Subcutaneous adipose tissue (tissue), 4 donors: ENCODE data around the gene TSPAN11. TPM values are rescaled to one million over a fixed set of nuclear protein-coding genes. Genes with fewer than 3 reads are reported as not detected.

Experiments
- total RNA-seq, 4 donors: library from RNA; depleted of rRNA; stranded (reverse); fragments of >200 nt; gene quantifications; one replicate each; pipeline ENCODE4 v1.1.0, GENCODE V29; 2016
- TF ChIP-seq, protein P1 (sequence below): fragments of 450-650 bp; IDR thresholded peaks from one replicate; pipeline ENCODE4 v1.5.1; 2016; ENCODE audit warnings: low read depth, mild to moderate bottlenecking, control low read depth, antibody characterized with exemption, moderate library complexity

The TSPAN11 gene
- total RNA-seq, 4 donors from 2014 or later: 0.19 to 1.4 (median 0.22) TPM; not detected in 1

DNA sequence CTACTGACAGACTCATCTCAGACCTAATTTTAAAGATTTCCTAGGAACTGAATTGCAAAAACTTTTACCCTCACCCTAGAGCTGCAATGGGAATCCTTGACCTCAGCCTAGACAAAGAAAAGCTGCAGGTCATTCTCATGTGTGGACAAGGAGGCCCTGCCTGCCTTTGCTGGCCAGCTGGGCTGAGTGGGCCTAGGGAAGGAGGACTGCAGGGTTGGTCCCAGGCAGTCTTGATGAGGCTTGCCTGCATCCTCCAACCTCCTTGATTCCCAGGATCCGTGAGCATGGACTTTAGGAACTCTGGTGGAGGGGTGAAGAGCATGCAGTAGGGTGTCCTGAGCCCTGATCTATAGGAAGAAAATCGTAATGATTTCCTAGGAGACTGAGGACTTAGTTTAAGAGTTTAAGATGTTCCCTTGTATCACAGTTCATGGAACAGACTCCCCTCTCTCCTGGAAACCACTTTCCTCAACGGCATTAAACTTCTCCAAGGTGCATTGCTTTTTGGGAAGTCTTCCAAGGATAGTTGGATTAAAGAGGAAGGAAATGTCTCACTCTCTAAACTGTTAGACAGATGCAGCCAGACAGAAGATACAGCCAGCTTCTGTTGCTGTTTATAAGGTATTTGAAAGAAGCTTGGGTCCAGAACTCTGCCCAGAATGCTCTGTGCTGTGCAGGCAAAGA lies 91.7 kb downstream of the TSPAN11 start:
- TF ChIP-seq, protein P1, sequence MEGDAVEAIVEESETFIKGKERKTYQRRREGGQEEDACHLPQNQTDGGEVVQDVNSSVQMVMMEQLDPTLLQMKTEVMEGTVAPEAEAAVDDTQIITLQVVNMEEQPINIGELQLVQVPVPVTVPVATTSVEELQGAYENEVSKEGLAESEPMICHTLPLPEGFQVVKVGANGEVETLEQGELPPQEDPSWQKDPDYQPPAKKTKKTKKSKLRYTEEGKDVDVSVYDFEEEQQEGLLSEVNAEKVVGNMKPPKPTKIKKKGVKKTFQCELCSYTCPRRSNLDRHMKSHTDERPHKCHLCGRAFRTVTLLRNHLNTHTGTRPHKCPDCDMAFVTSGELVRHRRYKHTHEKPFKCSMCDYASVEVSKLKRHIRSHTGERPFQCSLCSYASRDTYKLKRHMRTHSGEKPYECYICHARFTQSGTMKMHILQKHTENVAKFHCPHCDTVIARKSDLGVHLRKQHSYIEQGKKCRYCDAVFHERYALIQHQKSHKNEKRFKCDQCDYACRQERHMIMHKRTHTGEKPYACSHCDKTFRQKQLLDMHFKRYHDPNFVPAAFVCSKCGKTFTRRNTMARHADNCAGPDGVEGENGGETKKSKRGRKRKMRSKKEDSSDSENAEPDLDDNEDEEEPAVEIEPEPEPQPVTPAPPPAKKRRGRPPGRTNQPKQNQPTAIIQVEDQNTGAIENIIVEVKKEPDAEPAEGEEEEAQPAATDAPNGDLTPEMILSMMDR: no peak

- TF ChIP-seq, protein P1: no peak
Observed at GRCh38 chr12:31018790-31019505, 92.4 kb downstream of the TSPAN11 start.

GRCh38 chr12:31019561-31019960 lies 93.0 kb downstream of the TSPAN11 start:
- TF ChIP-seq, protein P1: no peak

DNA sequence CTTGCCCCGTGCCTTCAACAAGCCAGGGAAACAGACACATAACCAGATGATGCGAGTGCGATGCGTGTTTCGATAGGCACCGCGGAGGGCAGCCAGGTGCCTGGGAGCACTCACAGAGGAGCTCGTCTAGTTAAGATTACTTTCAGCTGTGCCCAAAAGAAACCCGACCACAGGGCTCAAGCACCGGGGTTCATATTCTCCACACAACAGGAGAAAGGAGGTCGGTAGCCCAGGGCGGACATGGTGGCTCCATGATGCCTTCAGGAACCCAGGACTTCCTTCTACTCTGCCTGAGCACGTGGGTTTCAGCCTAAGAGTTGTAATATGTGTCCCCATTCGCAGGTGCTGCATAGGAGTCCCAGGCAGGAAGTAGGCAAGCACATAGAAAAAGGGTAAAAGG lies 93.4 kb downstream of the TSPAN11 start:
- TF ChIP-seq, protein P1: no peak

DNA sequence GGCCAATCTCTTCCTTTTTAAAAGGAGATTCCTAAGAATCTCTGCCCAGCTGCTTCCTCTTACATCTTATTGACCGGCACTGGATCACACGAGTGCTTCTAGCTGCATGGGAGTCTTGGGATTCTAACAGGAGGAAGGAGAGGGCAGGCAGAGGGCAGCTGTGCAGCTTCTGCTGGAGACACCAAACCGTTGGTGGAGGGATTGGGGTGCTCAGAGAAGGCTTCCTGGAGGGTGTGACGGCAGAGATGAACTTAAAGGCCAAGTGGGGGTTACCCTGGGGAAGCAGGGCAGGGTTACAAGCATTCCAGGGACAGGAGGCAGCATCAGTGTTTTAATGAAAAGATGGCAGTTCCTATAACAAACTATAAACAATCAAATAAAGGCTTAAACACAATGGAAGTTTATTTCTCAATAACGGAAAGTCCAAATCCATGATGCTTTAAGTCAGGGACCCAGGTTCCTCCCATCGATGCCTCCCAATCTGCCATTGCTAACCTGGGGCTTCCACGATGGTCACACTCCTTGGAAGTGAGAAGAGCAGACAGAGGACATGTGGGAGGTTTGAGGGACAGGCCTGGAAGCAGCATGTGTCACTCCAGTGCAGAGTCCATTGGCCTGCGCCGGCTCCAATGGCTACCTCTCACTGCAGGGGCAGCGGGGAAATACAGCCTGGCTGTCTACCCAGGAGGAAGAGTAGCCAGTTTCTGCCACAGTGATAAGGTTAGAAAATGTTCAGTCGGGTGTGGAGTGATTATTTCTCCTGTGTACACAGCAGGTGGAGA lies 94.0 kb downstream of the TSPAN11 start:
- TF ChIP-seq, protein P1: no peak

DNA sequence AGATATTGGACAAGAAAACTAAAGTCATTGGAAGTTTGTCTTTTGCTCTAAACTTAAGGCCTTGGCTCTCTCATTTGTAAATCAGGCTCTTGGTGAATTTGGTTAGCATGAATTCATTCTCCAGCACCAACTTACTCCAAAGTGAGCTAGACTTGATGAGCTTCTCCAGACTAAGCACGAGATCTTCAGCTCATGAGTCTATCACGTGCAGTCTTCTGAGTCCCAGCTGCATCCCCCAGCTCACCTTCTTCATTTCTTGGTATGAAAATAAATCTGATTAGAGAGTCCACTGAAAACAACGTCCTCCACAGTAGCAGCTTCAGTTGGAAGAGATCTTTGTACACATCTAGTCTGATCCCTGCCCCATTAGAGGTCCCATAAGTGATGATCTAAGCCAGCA lies 94.6 kb downstream of the TSPAN11 start:
- TF ChIP-seq, protein P1: no peak
